IPS DF 6.9 (cell line): ENCODE results near the gene IGFBP2.
A peak's percentile ranks its signal among the peaks of the same experiment; 100 is the strongest.

Experiments used
- DNase-seq: peaks from one replicate; pipeline ENCODE4 v3.0.0-alpha.2; 2013; ENCODE audit warnings: low read depth, low spot score
- H3K27ac ChIP-seq: one replicate; pipeline ENCODE4 v1.5.1; 2013; ENCODE audit warnings: low read length, control low read depth
- H3K27me3 ChIP-seq: 2 replicates; pipeline ENCODE4 v1.6.1; 2013; ENCODE audit warnings: mild to moderate bottlenecking, low read length; ENCODE audit not compliant: control insufficient read depth, insufficient read depth
- H3K36me3 ChIP-seq: 2 replicates; pipeline ENCODE4 v1.6.1; 2013; ENCODE audit warnings: low read length; ENCODE audit not compliant: control insufficient read depth, insufficient read depth
- H3K4me1 ChIP-seq: 2 replicates; pipeline ENCODE4 v1.6.1; 2013; ENCODE audit warnings: low read length; ENCODE audit not compliant: control insufficient read depth, insufficient read depth
- H3K4me3 ChIP-seq: 2 replicates; pipeline ENCODE4 v1.5.1; 2013; ENCODE audit warnings: mild to moderate bottlenecking, low read length
- H3K9me3 ChIP-seq: 2 replicates; pipeline ENCODE4 v1.6.1; 2013; ENCODE audit warnings: low read length, inconsistent platforms; ENCODE audit not compliant: control insufficient read depth, insufficient read depth
- WGBS: extraction: QIAGEN DNeasy Blood & Tissue Kit; methylation state at CpG from one replicate; pipeline ENCODE4 v1.1.7; 2013; ENCODE audit warnings: mixed read lengths, missing lambda C conversion rate; ENCODE audit not compliant: insufficient read length, insufficient coverage; 5-methylcytosine and 5-hydroxymethylcytosine counted together

IGFBP2 gene

GRCh38 chr2:216632952-216633615 lies at the start of gene IGFBP2:
Gene IGFBP2, plus strand, starts transcription at chr2:216633420. Its CDS starts 104 bp downstream, at chr2:216633524.
- Histone ChIP-seq H3K9me3 (no peaks in the 10 kb centered on the region), H3K36me3 (0 out of 2 replicates have a peak, but pooled peaks cover 2% of the 10 kb centered on the region), H3K4me1 (peaks cover 5% of the 10 kb centered on the region), H3K27ac (no peak within 1 kb of the TSS), H3K27me3 (no peaks in the 10 kb centered on the region), H3K4me3 (peak within 1 kb of the TSS; percentile 87)
- no CpG with 5 or more reads among the region's 70 CpGs for WGBS
- no peak for DNase-seq

- Histone ChIP-seq H3K4me1 (no peaks in the 10 kb centered on the region), H3K27ac (no peak overlapping the region), H3K4me3 (no peak overlapping the region), H3K9me3 (no peaks in the 10 kb centered on the region), H3K27me3 (no peaks in the 10 kb centered on the region), H3K36me3 (no peaks in the 10 kb centered on the region)
- DNase-seq = no peak
- no CpG with 5 or more reads among the region's 5 CpGs for WGBS
Observed at GRCh38 chr2:216583606-216584005, 49.6 kb upstream of the IGFBP2 start.

DNA sequence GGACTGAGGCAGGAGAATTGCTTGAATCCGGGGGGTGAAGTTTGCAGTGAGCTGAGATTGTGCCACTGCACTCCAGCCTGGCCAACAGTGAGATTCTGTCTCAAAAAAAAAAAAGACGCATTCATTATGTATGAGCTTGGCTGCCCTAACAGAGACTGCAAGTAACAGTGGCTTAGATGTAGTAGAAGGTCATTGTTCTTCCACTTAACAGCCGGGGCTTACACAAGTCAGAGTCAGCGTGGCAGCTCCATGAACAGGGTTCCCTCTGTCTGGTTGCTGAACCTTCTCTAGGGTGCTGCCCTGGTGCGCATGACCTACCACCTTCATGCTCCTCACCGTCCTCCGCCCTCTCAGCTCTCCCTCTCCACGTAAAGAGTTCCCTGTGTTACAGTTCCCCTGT lies 49.1 kb upstream of the IGFBP2 start:
- Histone ChIP-seq H3K27me3 (no peaks in the 10 kb centered on the region), H3K4me3 (no peak overlapping the region), H3K27ac (no peak overlapping the region), H3K4me1 (no peaks in the 10 kb centered on the region), H3K36me3 (no peaks in the 10 kb centered on the region), H3K9me3 (no peaks in the 10 kb centered on the region)
- no peak for DNase-seq
- no CpG with 5 or more reads among the region's 8 CpGs for WGBS

- Histone ChIP-seq H3K9me3 (no peaks in the 10 kb centered on the region), H3K4me3 (no peak overlapping the region), H3K4me1 (no peaks in the 10 kb centered on the region), H3K27ac (no peak overlapping the region), H3K36me3 (no peaks in the 10 kb centered on the region), H3K27me3 (no peaks in the 10 kb centered on the region)
- DNase-seq = no peak
- WGBS = no CpG with 5 or more reads among the region's 1 CpG
Observed at GRCh38 chr2:216585441-216585840, 47.8 kb upstream of the IGFBP2 start.

GRCh38 chr2:216588861-216589710 lies 44.1 kb upstream of the IGFBP2 start:
- DNase-seq = no peak
- H3K4me1 ChIP-seq = no peaks in the 10 kb centered on the region
- no peaks in the 10 kb centered on the region for H3K27me3 ChIP-seq
- H3K9me3 ChIP-seq = no peaks in the 10 kb centered on the region
- H3K27ac ChIP-seq = no peak overlapping the region
- no peaks in the 10 kb centered on the region for H3K36me3 ChIP-seq
- no peak overlapping the region for H3K4me3 ChIP-seq
- no CpG with 5 or more reads among the region's 10 CpGs for WGBS

DNA sequence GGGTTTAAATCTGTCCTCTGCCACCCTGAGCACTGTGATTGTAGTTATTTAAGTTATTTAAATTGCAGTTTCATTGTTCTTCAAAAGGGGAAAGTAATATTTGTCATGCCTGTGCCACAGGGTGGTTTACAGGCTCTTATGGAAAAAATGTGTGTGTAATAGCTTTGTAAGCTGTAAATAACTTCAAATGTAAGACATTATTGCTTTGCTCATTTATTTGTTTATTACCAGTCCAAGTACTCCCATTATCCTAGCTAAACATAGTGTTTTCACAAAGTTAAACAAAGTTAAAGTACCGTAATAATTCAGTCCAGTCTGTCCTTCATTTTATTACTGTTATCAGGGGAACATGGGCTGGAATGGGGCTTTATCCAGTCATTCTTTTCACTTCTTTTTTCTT lies 43.4 kb upstream of the IGFBP2 start:
- no peaks in the 10 kb centered on the region for H3K4me1 ChIP-seq
- WGBS = no CpG with 5 or more reads among the region's 1 CpG
- H3K9me3 ChIP-seq = no peaks in the 10 kb centered on the region
- DNase-seq = no peak
- no peaks in the 10 kb centered on the region for H3K36me3 ChIP-seq
- no peak overlapping the region for H3K27ac ChIP-seq
- no peaks in the 10 kb centered on the region for H3K27me3 ChIP-seq
- no peak overlapping the region for H3K4me3 ChIP-seq

- H3K27me3 ChIP-seq = no peaks in the 10 kb centered on the region
- H3K4me3 ChIP-seq = no peak overlapping the region
- H3K9me3 ChIP-seq = no peaks in the 10 kb centered on the region
- H3K4me1 ChIP-seq = no peaks in the 10 kb centered on the region
- H3K36me3 ChIP-seq = no peaks in the 10 kb centered on the region
- H3K27ac ChIP-seq = no peak overlapping the region
- no CpG with 5 or more reads among the region's 9 CpGs for WGBS
- DNase-seq = no peak
Observed at GRCh38 chr2:216590780-216591179, 42.4 kb upstream of the IGFBP2 start.

DNA sequence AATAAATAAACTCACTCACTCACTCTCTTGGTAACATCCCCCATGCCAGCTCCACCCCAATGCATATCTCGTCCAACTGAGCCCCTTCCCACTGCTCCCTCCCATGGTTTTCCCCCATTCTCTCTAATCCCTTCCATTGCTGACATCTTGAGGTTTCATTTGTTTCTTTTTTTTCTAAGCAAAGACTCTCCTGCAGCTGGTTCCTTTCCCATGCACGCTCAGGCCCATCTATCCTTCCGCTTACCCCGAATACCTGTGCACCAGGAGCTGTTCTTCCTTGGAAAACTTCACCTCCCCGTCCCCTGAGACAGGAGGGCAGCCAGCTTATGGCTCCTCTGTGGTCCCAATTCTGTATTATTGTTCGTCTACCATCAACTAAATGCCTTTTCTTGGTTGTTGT lies 41.7 kb upstream of the IGFBP2 start:
- Histone ChIP-seq H3K4me3 (no peak overlapping the region), H3K9me3 (no peaks in the 10 kb centered on the region)
- no CpG with 5 or more reads among the region's 6 CpGs for WGBS

DNA sequence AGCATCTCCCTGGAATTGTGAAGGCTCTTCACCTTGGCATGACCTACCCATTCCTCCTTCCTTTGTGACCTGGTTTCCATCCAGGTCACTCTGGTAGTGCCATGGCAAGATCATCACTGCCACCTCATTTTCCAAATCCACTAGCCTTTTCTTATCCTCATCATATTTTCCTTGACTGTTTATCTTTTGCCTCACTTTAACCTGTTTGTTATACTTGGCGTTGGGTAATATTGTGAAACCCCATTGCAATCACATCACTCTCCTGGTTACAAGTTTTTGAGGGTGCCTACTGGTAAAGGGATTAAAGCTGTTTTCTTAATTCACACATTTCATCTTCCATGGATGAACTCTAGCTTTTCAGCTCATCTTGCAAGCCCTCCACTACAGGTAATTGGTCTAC lies 39.1 kb upstream of the IGFBP2 start:
- no peak for DNase-seq
- Histone ChIP-seq H3K27ac (no peak overlapping the region), H3K36me3 (no peaks in the 10 kb centered on the region), H3K4me3 (no peak overlapping the region), H3K9me3 (no peaks in the 10 kb centered on the region), H3K27me3 (no peaks in the 10 kb centered on the region), H3K4me1 (no peaks in the 10 kb centered on the region)
- WGBS = no CpG with 5 or more reads among the region's 1 CpG

More for the DNA sequence above, 41.7 kb upstream of the IGFBP2 start:
- Histone ChIP-seq H3K4me1 (no peaks in the 10 kb centered on the region), H3K36me3 (no peaks in the 10 kb centered on the region), H3K27me3 (no peaks in the 10 kb centered on the region), H3K27ac (no peak overlapping the region)
- DNase-seq = no peak

- H3K27ac ChIP-seq = no peak overlapping the region
- no peak for DNase-seq
- no peaks in the 10 kb centered on the region for H3K4me1 ChIP-seq
- H3K36me3 ChIP-seq = no peaks in the 10 kb centered on the region
- no peaks in the 10 kb centered on the region for H3K9me3 ChIP-seq
- H3K27me3 ChIP-seq = no peaks in the 10 kb centered on the region
- no CpG with 5 or more reads among the region's 8 CpGs for WGBS
- H3K4me3 ChIP-seq = no peak overlapping the region
Observed at GRCh38 chr2:216596236-216596979, 36.8 kb upstream of the IGFBP2 start.
